Aorta (tissue), 5 donors: ENCODE data around the gene SMYD3. TPM values are rescaled to one million over a fixed set of nuclear protein-coding genes. Genes with fewer than 3 reads are reported as not detected.

Experiments used
- ATAC-seq: fragments of 200-7000 bp; cut with Tn5 transposase; one replicate; pipeline ENCODE4 v1.9.1; 2022; ENCODE audit warnings: moderate library complexity; ENCODE audit not compliant: low FRiP score
- DNase-seq, 2 donors: peaks; one replicate each; pipeline ENCODE4 v3.0.0-alpha.2; 2020
- H3K27ac ChIP-seq, 2 donors: one replicate each; pipeline ENCODE4 v1.5.1; 2013; ENCODE audit warnings: low read length in 2 of 2, mild to moderate bottlenecking in 2 of 2, moderate library complexity in 2 of 2, control low read depth in 1 of 2, inconsistent platforms in 1 of 2, low read depth in 1 of 2
- H3K27me3 ChIP-seq, 2 donors: one replicate each; pipeline ENCODE4 v1.6.1; 2013; ENCODE audit warnings: control low read depth in 1 of 2, low read length in 1 of 2, mild to moderate bottlenecking in 1 of 2, moderate library complexity in 1 of 2; ENCODE audit not compliant: insufficient read depth in 2 of 2, control insufficient read depth in 1 of 2
- H3K36me3 ChIP-seq, 2 donors: one replicate each; pipeline ENCODE4 v1.6.1; 2013; ENCODE audit warnings: control low read depth in 1 of 2, low read length in 1 of 2, mild to moderate bottlenecking in 1 of 2; ENCODE audit not compliant: insufficient read depth in 2 of 2, control insufficient read depth in 1 of 2
- H3K4me1 ChIP-seq, 2 donors: one replicate each; pipeline ENCODE4 v1.6.1; 2013; ENCODE audit warnings: low read length in 2 of 2, control low read depth in 1 of 2, mild to moderate bottlenecking in 1 of 2, moderate library complexity in 1 of 2; ENCODE audit not compliant: insufficient read depth in 2 of 2, control insufficient read depth in 1 of 2
- H3K4me3 ChIP-seq, 2 donors: one replicate each; pipeline ENCODE4 v1.5.1; 2013; ENCODE audit warnings: low read length in 2 of 2, control low read depth in 1 of 2, mild to moderate bottlenecking in 1 of 2
- H3K9me3 ChIP-seq: one replicate; pipeline ENCODE4 v1.6.1; 2013; ENCODE audit warnings: mild to moderate bottlenecking, low read length; ENCODE audit not compliant: control insufficient read depth
- WGBS, 2 donors: extraction: QIAGEN DNeasy Blood & Tissue Kit; methylation state at CpG; one replicate each; pipeline ENCODE4 v1.1.7; 2013; 5-methylcytosine and 5-hydroxymethylcytosine counted together
- intact Hi-C, 2 donors: fragments of 100-400 bp; cut with DNase I; formaldehyde crosslinking; loops; one replicate each; pipeline versions ENCODE4 v1.14.2 to v1.15.0; 2022
- polyA plus RNA-seq, 2 donors: library from polyadenylated mRNA; stranded (reverse); fragments of 200-250 nt; gene quantifications; one replicate each; pipeline ENCODE4 v1.2.3, GENCODE V29; 2013
- total RNA-seq, 2 donors: library from RNA; stranded (reverse); fragmentation: NEBNext Ultra II Directional; extraction: Animal tissue kit (Norgen Biotek cat#: 25700); gene quantifications; one replicate each; pipeline ENCODE4 v1.2.1, GENCODE V29; 2021
- donor health status: healthy with polysubstance abuse.
- donor health status: Bipolar disorder and iron deficiency.
- donor health status: DM: no; HTN: no; CAD: no.
- donor health status: DM: no; HTN: no; CAD: no.
- donor health status: DM: yes; HTN: yes; CAD: no.

Gene SMYD3
- total and polyA plus RNA-seq, 4 donors, result 6.0 to 29.1 (median 11.1) TPM

GRCh38 chr1:245864872-245865271 is 642.2 kb downstream of the SMYD3 start:
- H3K36me3 ChIP-seq, result no peaks in the 10 kb centered on the region
- no peak for DNase-seq
- 93 to 94% methylated on average over 3 of the region's 3 CpGs for WGBS, 2 donors
- H3K27ac ChIP-seq, result no peak overlapping the region
- no peak for ATAC-seq
- H3K4me3 ChIP-seq, result no peak overlapping the region
- intact Hi-C loops, result no loop called here
- H3K4me1 ChIP-seq, result peaks cover 1 to 2% of the 10 kb centered on the region in 2 donors
- H3K9me3 ChIP-seq, result no peaks in the 10 kb centered on the region
- no peaks in the 10 kb centered on the region for H3K27me3 ChIP-seq

GRCh38 chr1:245863566-245864184 is 643.4 kb downstream of the SMYD3 start:
- ATAC-seq (no peak), DNase-seq (no peak)
- Histone ChIP-seq H3K4me1 (peaks cover 1 to 2% of the 10 kb centered on the region in 2 donors), H3K9me3 (no peaks in the 10 kb centered on the region), H3K4me3 (no peak overlapping the region), H3K27me3 (no peaks in the 10 kb centered on the region), H3K36me3 (no peaks in the 10 kb centered on the region), H3K27ac (no peak overlapping the region)
- intact Hi-C loops, result no loop called here
- WGBS, 2 donors, result 77% methylated on average over 10 of the region's 10 CpGs

DNA sequence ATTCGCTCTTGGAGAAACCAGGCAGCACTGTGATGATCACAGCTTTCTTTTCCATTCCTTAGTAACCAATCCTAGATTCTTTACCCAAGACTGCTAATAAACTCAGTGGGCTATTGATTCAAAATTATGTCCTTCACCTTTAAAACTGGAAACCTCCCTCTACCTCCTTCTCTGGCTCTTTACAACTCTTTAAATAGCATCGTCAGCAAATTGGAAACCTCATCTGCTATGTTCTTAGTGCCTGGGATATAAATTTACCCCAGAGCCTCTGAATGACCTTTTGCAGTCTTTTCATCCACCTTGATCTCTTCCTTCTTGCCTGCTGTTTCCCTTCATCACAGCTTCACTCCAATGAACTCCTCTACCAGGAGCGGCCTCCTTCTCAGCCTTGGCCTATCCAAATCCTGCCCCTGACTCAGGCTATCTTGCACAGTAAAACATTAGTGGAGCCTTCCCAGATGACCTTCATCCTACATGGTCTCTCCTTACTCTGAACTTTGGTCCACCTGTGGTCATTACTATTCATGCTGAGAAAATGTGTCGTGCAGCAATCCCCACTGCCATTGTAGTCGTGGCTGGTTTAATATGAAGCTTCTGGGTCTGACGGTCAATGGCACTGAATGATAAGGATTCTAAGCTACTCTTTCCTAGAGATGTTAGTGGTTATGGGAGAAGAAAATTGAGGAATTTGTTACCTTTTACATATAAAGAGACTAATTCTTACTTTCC is 644.1 kb downstream of the SMYD3 start:
- no peak overlapping the region for H3K4me3 ChIP-seq
- ATAC-seq (no peak), DNase-seq (no peak)
- H3K4me1 ChIP-seq, result peaks cover 1 to 2% of the 10 kb centered on the region in 2 donors
- H3K36me3 ChIP-seq, result no peaks in the 10 kb centered on the region
- H3K27me3 ChIP-seq, result no peaks in the 10 kb centered on the region
- WGBS, 2 donors, result 79 to 81% methylated on average over 6 of the region's 6 CpGs
- no peaks in the 10 kb centered on the region for H3K9me3 ChIP-seq
- intact Hi-C loops, result no loop called here
- no peak overlapping the region for H3K27ac ChIP-seq

DNA sequence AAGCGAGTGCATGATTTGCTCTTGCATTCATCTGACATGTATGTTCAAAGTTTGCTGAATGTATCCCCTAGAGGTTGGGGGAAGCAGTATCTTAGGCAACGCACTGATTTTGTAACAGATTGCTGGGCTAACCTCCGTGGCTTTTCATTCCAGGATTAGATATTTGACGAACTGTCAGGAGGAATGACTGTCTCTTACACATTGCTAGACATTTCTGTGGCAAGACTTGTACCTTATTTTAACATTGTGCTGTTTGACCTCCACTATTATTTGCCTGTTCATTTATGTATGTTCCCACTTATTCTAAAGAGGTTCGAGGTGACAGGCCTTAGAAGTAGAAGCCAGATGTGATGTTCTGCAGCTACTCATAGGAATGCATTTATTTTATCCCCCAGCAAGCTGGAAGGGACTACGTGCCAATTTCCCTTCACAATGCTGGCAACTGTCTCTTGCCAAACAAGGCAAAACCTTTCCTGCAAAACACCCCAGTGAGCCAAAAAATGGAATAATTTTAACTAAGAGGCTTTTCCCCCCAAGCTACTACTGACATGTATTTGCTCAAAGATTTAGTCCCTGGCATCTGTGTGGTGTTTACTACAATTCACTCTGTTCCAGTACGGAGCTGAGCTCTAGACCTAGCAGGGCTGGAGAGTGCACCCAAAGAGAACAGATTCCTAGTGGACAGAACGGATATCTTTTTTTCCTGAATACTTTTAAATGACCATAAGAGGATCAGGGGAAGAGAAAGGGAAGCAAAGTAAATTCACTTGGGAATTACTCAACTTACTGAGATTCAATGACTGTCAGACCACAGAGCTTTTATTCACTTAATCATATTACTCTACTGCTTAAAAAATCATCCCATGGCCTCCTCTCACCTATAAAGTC is 646.2 kb downstream of the SMYD3 start:
- no peak for DNase-seq
- ATAC-seq, result no peak
- Histone ChIP-seq H3K4me1 (peaks cover 1 to 2% of the 10 kb centered on the region in 2 donors), H3K9me3 (no peaks in the 10 kb centered on the region), H3K4me3 (no peak overlapping the region), H3K36me3 (no peaks in the 10 kb centered on the region), H3K27ac (no peak overlapping the region), H3K27me3 (no peaks in the 10 kb centered on the region)
- WGBS, 2 donors, result 27 to 32% methylated on average over 8 of the region's 8 CpGs
- intact Hi-C loops, result no loop called here

- Histone ChIP-seq H3K4me1 (peaks cover 1 to 2% of the 10 kb centered on the region in 2 donors), H3K27ac (no peak overlapping the region), H3K9me3 (peaks cover under 1% of the 10 kb centered on the region), H3K4me3 (no peak overlapping the region), H3K36me3 (no peaks in the 10 kb centered on the region), H3K27me3 (no peaks in the 10 kb centered on the region)
- intact Hi-C loops, result no loop called here
- no peak for DNase-seq
- WGBS, 2 donors, result 82 to 83% methylated on average over 9 of the region's 9 CpGs
- ATAC-seq, result no peak
Measured at GRCh38 chr1:245859493-245860114, 647.5 kb downstream of the SMYD3 start.

DNA sequence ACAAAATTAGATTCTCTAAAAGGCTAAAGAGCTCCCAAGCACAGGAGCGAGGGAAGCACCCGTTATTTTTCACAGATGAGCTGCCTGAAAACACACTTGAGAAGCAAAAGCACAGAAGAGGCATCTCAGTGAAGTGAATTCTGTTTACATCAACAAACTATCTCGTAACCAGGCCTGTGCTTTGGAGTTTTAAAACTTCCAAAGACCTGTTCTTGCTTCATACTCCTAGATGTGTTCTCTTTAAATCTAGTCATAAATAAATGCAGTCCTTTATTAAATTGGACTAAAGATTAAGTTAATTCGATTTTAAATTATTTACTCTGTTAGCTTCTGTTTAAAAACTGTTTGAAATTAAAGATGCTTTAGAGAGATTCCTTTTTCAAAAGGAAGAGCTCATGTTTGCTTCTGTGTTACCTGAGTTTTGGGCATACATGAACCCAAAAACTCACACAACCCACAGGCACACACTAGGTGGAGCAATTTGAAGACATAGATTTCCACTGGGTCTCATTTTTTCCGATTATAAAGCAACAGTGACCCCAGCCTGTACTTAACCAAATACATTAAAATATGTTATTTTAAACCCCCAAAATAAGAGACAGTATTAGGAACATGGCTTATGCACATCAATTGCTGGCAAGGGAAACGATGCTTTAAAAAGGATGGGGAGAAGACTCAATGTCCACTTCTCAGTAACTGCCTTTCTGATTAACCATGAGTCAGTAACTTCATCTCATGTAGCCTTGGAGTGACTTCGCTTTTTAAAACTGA is 648.2 kb downstream of the SMYD3 start:
- no peaks in the 10 kb centered on the region for H3K36me3 ChIP-seq
- no peak overlapping the region for H3K27ac ChIP-seq
- peaks cover 1 to 2% of the 10 kb centered on the region in 2 donors for H3K4me1 ChIP-seq
- DNase-seq (no peak), ATAC-seq (no peak)
- no peak overlapping the region for H3K4me3 ChIP-seq
- intact Hi-C loops, result no loop called here
- H3K9me3 ChIP-seq, result peaks cover 1% of the 10 kb centered on the region
- 70 to 72% methylated on average over 7 of the region's 7 CpGs for WGBS, 2 donors
- H3K27me3 ChIP-seq, result no peaks in the 10 kb centered on the region

DNA sequence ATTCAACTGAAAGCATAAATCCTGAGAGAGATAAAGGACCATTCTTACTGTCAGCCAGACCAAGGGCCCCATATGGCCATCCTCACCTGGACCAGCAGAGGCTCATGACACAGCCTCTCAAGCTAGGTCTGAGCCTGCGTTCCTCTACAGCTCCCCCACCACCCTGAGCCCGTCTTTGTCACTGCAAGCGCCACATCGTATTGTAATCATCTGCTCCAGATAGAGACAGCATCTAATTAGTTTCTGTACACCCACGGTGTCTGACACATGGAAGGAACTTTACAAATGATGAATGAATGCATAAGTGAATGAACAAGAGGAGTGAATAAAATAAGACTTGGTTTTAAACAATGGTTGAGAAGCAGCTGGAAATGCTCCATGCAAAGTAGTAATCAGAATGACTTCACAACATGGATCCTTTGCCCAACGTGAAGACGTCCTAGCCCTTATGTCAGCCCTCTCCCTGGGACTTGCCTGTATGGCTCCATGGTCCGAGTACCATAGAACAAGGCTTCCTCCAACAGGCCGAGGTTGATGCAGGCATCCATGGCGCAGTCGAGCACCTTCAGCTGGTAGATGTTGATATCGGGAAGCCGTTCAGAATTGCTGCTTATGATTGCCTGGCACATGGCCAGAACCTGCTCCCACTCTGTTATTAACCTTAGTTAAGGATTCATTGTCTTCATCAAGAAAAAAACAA is 648.9 kb downstream of the SMYD3 start:
- H3K27ac ChIP-seq, result no peak overlapping the region
- intact Hi-C loops, result no loop called here
- no peak overlapping the region for H3K4me3 ChIP-seq
- WGBS, 2 donors, result 97 to 98% methylated on average over 13 of the region's 13 CpGs
- no peaks in the 10 kb centered on the region for H3K36me3 ChIP-seq
- H3K4me1 ChIP-seq, result peaks cover 1 to 2% of the 10 kb centered on the region in 2 donors
- peaks cover 1% of the 10 kb centered on the region for H3K9me3 ChIP-seq
- DNase-seq (no peak), ATAC-seq (no peak)
- no peaks in the 10 kb centered on the region for H3K27me3 ChIP-seq
